Measurements from ENCODE around the gene FLT4. TPM values are rescaled to one million over a fixed set of nuclear protein-coding genes. Genes with fewer than 3 reads are reported as not detected.

FLT4 gene
- total RNA-seq, 4 donors from 2014 or later, result 22.5 to 35.5 (median 25.1) TPM

- no peak overlapping the region for H3K27ac ChIP-seq
- no peaks in the 10 kb centered on the region for H3K27me3 ChIP-seq
- TF ChIP-seq CTCF (IDR thresholded peaks at IDR 0.05) (no peak), POLR2A (IDR thresholded peaks at IDR 0.05) (no peak)
- intact Hi-C loops (cut with DNase I; ENCODE audit: low total_unique reads), result no loop called here
- no peaks in the 10 kb centered on the region for H3K4me1 ChIP-seq
- H3K9me3 ChIP-seq, result no peaks in the 10 kb centered on the region
- H3K4me3 ChIP-seq, result no peak overlapping the region
- no peaks in the 10 kb centered on the region for H3K36me3 ChIP-seq
- no peak for DNase-seq
These were observed 40.0 kb downstream of the FLT4 start for GRCh38 chr5:180609386-180609785.

DNA sequence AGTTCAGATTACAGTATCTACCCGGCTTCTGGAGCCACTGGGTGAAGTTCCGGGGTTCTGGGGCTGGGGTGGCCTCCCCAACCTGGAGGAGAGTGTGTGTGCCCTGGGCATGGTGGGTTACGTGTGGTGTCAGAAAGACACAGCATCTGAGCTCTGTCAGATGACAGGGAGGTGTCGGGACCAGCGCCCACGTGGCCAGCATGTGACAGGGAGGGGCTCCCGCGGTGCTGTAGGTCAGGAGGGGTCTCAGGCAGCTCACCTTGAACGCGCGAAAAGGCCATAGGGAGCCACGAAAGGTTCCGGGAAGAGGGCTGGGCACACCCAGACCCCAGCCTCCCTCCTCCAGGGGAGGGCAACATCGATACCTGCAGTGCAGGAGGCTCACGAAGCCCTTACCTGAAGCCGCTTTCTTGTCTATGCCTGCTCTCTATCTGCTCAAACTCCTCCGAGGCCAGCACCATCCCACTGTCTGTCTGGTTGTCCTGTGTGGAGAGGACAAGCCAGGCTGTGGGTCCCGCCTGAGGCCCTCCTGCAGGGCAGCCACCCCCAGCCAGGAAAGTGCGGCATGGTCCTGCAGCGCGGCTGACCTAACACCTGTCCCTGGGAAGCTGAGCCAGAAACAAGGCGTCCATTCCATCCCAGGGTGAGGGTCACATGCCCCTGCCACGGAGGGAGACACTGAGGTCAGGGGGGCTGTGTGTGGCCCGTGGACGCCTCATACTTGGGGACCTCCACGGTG lies 40.7 kb downstream of the FLT4 start:
- Histone ChIP-seq H3K4me3 (no peak overlapping the region), H3K27ac (no peak overlapping the region), H3K27me3 (no peaks in the 10 kb centered on the region), H3K4me1 (no peaks in the 10 kb centered on the region), H3K36me3 (no peaks in the 10 kb centered on the region), H3K9me3 (no peaks in the 10 kb centered on the region)
- DNase-seq, result no peak
- no peak for TF ChIP-seq POLR2A (IDR thresholded peaks at IDR 0.05)
- no peak for TF ChIP-seq CTCF (IDR thresholded peaks at IDR 0.05)
- intact Hi-C loops (cut with DNase I; ENCODE audit: low total_unique reads), result no loop called here

- intact Hi-C loops (cut with DNase I; ENCODE audit: low total_unique reads), result no loop called here
- H3K4me3 ChIP-seq, result no peak overlapping the region
- DNase-seq, result no peak
- no peak overlapping the region for H3K27ac ChIP-seq
- no peaks in the 10 kb centered on the region for H3K27me3 ChIP-seq
- TF ChIP-seq CTCF (IDR thresholded peaks at IDR 0.05) (no peak), POLR2A (IDR thresholded peaks at IDR 0.05) (no peak)
- H3K36me3 ChIP-seq, result no peaks in the 10 kb centered on the region
- H3K9me3 ChIP-seq, result no peaks in the 10 kb centered on the region
- no peaks in the 10 kb centered on the region for H3K4me1 ChIP-seq
These were observed 41.4 kb downstream of the FLT4 start for GRCh38 chr5:180607861-180608571.

- Histone ChIP-seq H3K27me3 (no peaks in the 10 kb centered on the region), H3K4me3 (no peak overlapping the region), H3K36me3 (no peaks in the 10 kb centered on the region), H3K27ac (no peak overlapping the region), H3K4me1 (no peaks in the 10 kb centered on the region), H3K9me3 (no peaks in the 10 kb centered on the region)
- intact Hi-C loops (cut with DNase I; ENCODE audit: low total_unique reads), result no loop called here
- DNase-seq, result no peak
- TF ChIP-seq CTCF (IDR thresholded peaks at IDR 0.05) (no peak), POLR2A (IDR thresholded peaks at IDR 0.05) (no peak)
These were observed 43.1 kb downstream of the FLT4 start for GRCh38 chr5:180606215-180606785.
